Omental fat pad (tissue), 4 donors: ENCODE measurements around the gene NLK. TPM values are rescaled to one million over a fixed set of nuclear protein-coding genes. Genes with fewer than 3 reads are reported as not detected.

ENCODE experiments used
- ATAC-seq: fragments of 150-250 bp; one replicate; pipeline ENCODE4 v1.9.1; 2016; ENCODE audit warnings: mild to moderate bottlenecking, moderate library complexity; ENCODE audit not compliant: low FRiP score
- DNase-seq: peaks from one replicate; pipeline ENCODE4 v3.0.0-alpha.2; 2019; ENCODE audit warnings: low spot score
- total RNA-seq, 4 donors: library from RNA; depleted of rRNA; stranded (reverse); fragments of >200 nt; gene quantifications; one replicate each; pipeline ENCODE4 v1.1.0, GENCODE V29; 2016
- TF ChIP-seq, protein P1 (sequence below), 3 donors: fragments of 450-650 bp; IDR thresholded peaks; one replicate each; pipeline ENCODE4 v1.5.1; 2016 to 2017; ENCODE audit warnings: antibody characterized with exemption in 3 of 3, mild to moderate bottlenecking in 3 of 3, moderate library complexity in 2 of 3

Gene NLK
- total RNA-seq, 4 donors from 2014 or later = 15.9 to 32.5 (median 25.0) TPM

DNA sequence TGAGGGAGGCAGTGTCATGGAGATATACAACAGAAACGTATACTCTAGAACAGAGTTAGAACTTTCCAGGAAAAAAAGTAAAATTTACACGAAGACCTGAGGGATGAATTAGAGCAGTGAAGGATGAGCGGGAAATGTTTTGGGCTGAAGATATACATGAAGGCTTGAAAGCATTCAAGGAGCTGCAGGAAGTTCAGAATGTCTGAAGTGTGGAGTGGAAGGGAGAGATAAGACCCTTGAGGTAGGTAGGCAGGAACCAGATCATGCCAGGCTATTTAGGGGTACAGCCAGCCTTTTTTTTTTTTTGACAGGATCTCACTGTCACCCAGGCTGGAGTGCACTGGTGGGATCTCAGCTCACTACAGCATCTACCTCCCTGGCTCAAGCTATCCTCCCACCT lies 3.2 kb upstream of the NLK start:
- DNase-seq (no peak), ATAC-seq (no peak)
- TF ChIP-seq, protein P1, sequence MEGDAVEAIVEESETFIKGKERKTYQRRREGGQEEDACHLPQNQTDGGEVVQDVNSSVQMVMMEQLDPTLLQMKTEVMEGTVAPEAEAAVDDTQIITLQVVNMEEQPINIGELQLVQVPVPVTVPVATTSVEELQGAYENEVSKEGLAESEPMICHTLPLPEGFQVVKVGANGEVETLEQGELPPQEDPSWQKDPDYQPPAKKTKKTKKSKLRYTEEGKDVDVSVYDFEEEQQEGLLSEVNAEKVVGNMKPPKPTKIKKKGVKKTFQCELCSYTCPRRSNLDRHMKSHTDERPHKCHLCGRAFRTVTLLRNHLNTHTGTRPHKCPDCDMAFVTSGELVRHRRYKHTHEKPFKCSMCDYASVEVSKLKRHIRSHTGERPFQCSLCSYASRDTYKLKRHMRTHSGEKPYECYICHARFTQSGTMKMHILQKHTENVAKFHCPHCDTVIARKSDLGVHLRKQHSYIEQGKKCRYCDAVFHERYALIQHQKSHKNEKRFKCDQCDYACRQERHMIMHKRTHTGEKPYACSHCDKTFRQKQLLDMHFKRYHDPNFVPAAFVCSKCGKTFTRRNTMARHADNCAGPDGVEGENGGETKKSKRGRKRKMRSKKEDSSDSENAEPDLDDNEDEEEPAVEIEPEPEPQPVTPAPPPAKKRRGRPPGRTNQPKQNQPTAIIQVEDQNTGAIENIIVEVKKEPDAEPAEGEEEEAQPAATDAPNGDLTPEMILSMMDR (IDR thresholded peaks at IDR 0.05) = no peak

DNA sequence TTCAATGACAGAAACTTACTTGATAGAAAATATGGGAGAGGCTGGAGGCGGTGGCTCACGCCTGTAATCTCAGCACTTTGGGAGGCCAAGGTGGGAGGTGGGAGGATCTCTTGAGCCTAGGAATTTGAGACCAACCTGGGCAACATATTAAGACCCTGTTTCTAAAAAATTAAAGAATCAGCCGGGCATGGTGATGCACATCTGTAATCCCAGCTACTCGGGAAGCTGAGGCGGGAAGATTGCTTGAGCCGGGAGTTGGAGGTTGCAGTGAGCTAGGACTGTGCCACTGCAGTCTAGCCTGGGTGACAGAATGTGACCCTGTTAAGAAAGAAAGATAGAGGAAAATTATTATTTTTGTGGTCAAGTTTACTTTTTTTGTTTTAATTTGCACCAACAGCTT lies 2.1 kb upstream of the NLK start:
- ATAC-seq (no peak), DNase-seq (no peak)
- TF ChIP-seq, protein P1 (IDR thresholded peaks at IDR 0.05) = no peak

DNA sequence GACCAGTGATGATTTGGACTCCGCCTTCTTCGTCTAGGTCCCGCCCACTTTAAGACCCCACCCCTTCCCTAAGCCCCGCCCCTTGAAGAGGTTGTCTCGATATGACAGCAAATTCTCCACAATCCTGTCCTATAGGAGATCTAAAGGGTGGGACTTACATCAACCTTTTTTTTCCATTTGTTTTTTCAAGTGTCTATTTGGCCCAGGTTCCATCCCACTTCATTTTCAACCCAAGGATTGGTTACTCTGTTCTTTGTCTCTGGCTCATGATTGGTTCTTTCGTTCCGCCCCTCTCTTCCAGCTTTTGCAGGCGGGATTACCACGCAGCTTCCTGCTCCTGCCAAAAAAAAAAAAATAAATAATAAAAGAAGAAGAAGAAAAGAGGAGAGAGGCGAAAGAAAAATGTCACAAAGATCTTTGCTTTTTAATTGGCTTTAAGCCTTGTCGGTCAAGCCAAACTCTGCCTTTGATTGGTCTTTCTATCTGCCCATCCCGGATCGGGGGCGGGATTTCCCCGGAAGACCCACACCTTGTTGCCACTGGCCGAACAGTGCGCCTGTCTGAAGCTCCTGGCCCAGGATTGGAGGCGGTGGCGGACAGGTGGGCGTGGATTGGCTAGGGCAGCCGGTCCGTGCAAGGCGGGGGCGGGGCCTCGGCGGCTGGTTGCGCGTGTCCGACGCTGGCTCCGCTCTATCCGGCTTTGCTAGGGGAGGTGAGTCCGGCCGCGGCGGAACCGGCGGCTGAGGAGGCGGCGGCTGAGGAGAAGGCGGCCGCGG lies 1.2 kb upstream of the NLK start:
- TF ChIP-seq, protein P1 (IDR thresholded peaks at IDR 0.05) = peak in 1 of 3 donors; percentile 33
- DNase-seq = peak; percentile 94
- ATAC-seq = peak; percentile 100

DNA sequence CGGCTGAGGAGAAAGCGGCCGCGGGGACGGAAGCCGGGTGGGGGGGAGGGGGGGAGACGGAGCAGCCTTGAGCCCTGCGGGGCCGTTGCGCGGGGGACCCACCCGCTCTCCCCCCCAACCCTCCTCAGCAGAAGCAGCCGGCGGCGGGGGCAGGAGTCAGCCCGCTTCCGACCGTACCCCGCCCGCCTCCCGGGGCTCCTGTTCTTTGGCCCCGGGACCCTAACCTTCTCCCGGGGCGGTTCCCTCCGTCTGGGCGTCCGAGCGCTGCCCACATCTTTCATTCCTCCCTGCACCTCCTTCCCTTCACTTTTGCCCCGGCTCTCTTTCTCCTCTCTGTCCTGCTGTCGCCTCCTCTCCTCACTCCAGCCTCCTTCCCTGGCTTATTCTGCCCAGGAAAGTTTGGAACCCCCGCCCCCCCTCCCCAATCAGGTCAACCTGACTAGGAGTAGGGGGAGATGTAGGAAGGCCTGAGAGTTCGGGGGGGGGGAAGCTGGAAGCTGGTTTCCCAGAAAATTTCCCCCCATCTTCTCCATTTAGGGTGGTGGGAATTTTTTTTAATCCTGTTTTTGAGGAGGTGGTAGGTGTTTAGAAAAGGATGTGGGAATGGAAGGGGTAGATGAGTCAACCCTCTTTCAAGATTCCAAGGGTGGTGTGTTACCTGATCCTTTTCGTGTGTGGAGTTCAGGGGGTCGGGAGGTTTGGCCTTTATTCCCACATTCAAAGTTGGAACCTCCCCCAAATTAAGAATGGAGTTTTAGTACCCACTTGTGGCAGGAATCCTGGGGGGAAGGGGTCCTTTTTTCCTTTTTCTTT lies 427 bp upstream of the NLK start:
- DNase-seq (no peak), ATAC-seq (peak; percentile 17)
- TF ChIP-seq, protein P1 (IDR thresholded peaks at IDR 0.05) = no peak

DNA sequence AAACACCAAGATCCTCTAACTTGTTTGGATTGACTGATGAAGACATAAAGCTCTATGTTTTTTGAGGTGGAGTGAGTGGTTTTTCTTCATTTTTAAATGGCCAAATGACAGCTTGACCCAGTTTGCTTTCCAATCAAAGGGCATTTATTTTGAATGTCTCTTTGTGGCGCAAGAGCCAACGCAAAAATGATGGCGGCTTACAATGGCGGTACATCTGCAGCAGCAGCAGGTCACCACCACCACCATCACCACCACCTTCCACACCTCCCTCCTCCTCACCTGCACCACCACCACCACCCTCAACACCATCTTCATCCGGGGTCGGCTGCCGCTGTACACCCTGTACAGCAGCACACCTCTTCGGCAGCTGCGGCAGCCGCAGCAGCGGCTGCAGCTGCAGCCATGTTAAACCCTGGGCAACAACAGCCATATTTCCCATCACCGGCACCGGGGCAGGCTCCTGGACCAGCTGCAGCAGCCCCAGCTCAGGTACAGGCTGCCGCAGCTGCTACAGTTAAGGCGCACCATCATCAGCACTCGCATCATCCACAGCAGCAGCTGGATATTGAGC lies 329 bp downstream of the NLK start:
- DNase-seq (no peak), ATAC-seq (no peak)
- TF ChIP-seq, protein P1 (IDR thresholded peaks at IDR 0.05) = no peak

DNA sequence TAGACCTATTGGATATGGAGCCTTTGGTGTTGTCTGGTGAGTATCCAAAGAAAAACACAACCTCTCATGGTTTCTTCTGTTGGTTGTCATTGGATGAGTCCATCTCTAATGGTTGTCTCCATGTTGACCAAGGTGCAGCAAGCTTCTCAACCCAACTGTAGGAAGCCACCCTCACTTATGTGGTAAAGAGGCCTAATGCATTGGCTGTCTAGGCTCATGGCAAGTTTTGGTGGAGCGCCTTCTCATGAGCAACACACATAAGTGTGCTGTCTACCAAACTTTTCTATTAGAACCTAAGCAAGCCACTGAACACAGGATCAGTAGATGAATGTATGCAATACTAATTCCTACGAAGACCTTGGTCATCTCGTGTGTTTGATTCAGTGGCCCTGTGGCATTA lies 819 bp downstream of the NLK start:
- DNase-seq (no peak), ATAC-seq (no peak)
- TF ChIP-seq, protein P1 (IDR thresholded peaks at IDR 0.05) = no peak
